HepG2 (cell line): ENCODE data around the gene NACC2. TPM values are rescaled to one million over a fixed set of nuclear protein-coding genes. Genes with fewer than 3 reads are reported as not detected.

Source experiments
- ATAC-seq: fragments of 200-7000 bp; cut with Tn5 transposase; 3 replicates; pipeline ENCODE4 v1.9.1; 2020; ENCODE audit warnings: mild to moderate bottlenecking, moderate library complexity
- BruUV-seq: library from RNA; stranded (reverse); fragments of 400-500 nt; replicated peaks from 2 replicates; lab custom pipeline; 2021; lab: Mats Ljungman, UMichigan
- CTCF ChIA-PET: fragments of 300-600 bp; formaldehyde crosslinking; extraction: SDS; loops from one replicate; lab custom pipeline; 2021; ENCODE audit warnings: low total read pairs, inconsistent platforms, low intra/inter-chr PET ratio; lab: Yijun Ruan, JAX
- POLR2A ChIA-PET: fragments of 350-600 bp; sonication (Branson Sonifier 250); formaldehyde crosslinking; loops from one replicate; lab custom pipeline; 2020; ENCODE audit warnings: antibody characterized with exemption, inconsistent platforms; lab: Yijun Ruan, JAX
- DNase-seq: peaks from one replicate; pipeline ENCODE4 v3.0.0-alpha.2; 2015; ENCODE audit warnings: low spot score
- FAIRE-seq: peaks from 3 replicates; lab custom pipeline; 2011; peaks lifted over from hg19 to GRCh38; lab: Jason Lieb, UNC
- H2AFZ ChIP-seq: one replicate; pipeline ENCODE4 v1.6.1; 2011; ENCODE audit warnings: low read length, inconsistent platforms
- H3K27ac ChIP-seq: fragments of 300-600 bp; 3 replicates; pipeline ENCODE4 v1.8.0; 2011; ENCODE audit warnings: mixed run types, mild to moderate bottlenecking, mixed read lengths, low read length, inconsistent platforms; ENCODE audit not compliant: insufficient read depth; ENCODE audit errors: extremely low read length
- H3K27me3 ChIP-seq, 2 experiments: fragments of 200-600 bp in 1 of 2; 2 replicates in 1 of 2; 3 replicates in 1 of 2; pipeline versions ENCODE4 v1.6.0 to v1.8.0; 2011; ENCODE audit warnings: low read length in 2 of 2, mild to moderate bottlenecking in 2 of 2, moderate library complexity in 2 of 2, inconsistent platforms in 1 of 2; ENCODE audit not compliant: insufficient read depth in 2 of 2, control insufficient read depth in 1 of 2
- H3K36me3 ChIP-seq, 2 experiments: fragments of 200-600 bp in 1 of 2; replicated peaks in 1 of 2; 2 replicates in 1 of 2; 3 replicates in 1 of 2; pipeline versions ENCODE4 v1.5.1 to v1.8.0; 2011; ENCODE audit warnings: low read length in 2 of 2, inconsistent platforms in 1 of 2; ENCODE audit not compliant: insufficient read depth in 2 of 2, control insufficient read depth in 1 of 2
- H3K4me1 ChIP-seq: 2 replicates; pipeline ENCODE4 v1.5.1; 2012; ENCODE audit warnings: low read length, inconsistent platforms; ENCODE audit not compliant: insufficient read depth
- H3K4me2 ChIP-seq: 2 replicates; pipeline ENCODE4 v1.6.0; 2011; ENCODE audit warnings: low read depth, low read length, inconsistent platforms
- H3K4me3 ChIP-seq, 3 experiments: fragments of 200-600 bp in 1 of 3; sonication (generic), shearing (Covaris generic) in 1 of 3; replicated peaks in 1 of 3; 2 replicates each; pipeline ENCODE4 v1.5.1; 2011 to 2016; ENCODE audit warnings: low read length in 3 of 3, inconsistent platforms in 2 of 3, low read depth in 2 of 3, mild to moderate bottlenecking in 2 of 3, control low read depth in 1 of 3, mixed read lengths in 1 of 3; ENCODE audit not compliant: insufficient read depth in 1 of 3
- H3K79me2 ChIP-seq: one replicate; pipeline ENCODE4 v1.6.1; 2011; ENCODE audit warnings: low read length, inconsistent platforms; ENCODE audit not compliant: insufficient read depth
- H3K9ac ChIP-seq: 2 replicates; pipeline ENCODE4 v1.6.0; 2011; ENCODE audit warnings: mild to moderate bottlenecking, low read depth, low read length, inconsistent platforms; ENCODE audit not compliant: insufficient read depth
- H3K9me3 ChIP-seq: 2 replicates; pipeline ENCODE4 v1.5.1; 2012; ENCODE audit warnings: mild to moderate bottlenecking, low read length
- H4K20me1 ChIP-seq: 2 replicates; pipeline ENCODE4 v1.6.0; 2011; ENCODE audit warnings: inconsistent platforms, mild to moderate bottlenecking, low read length, moderate library complexity; ENCODE audit not compliant: insufficient read depth
- FOXC1 ChIP-seq: sonication (generic); formaldehyde crosslinking; IDR thresholded peaks from 2 replicates; pipeline ENCODE4 v1.8.0; 2022; ENCODE audit warnings: mild to moderate bottlenecking, missing genetic modification reagents, borderline replicate concordance
- FOXP1 ChIP-seq, 2 experiments: fragments of 450-650 bp in 1 of 2; IDR thresholded peaks; 2 replicates each; pipeline ENCODE4 v1.6.1; 2017 to 2018; ENCODE audit warnings: antibody characterized with exemption in 1 of 2
- PAWR ChIP-seq: sonication (generic); formaldehyde crosslinking; IDR thresholded peaks from 2 replicates; pipeline ENCODE4 v1.4.0; 2020; ENCODE audit warnings: missing genetic modification reagents, mild to moderate bottlenecking, borderline replicate concordance
- PBX2 ChIP-seq: IDR thresholded peaks from 2 replicates; pipeline ENCODE4 v1.6.1; 2016; ENCODE audit warnings: control low read depth
- RAD51 ChIP-seq: fragments of 450-650 bp; IDR thresholded peaks from 2 replicates; pipeline ENCODE4 v1.6.1; 2016; ENCODE audit warnings: borderline replicate concordance
- SALL1 ChIP-seq: sonication (generic); formaldehyde crosslinking; IDR thresholded peaks from 2 replicates; pipeline ENCODE4 v1.8.0; 2022; ENCODE audit warnings: mild to moderate bottlenecking, missing genetic modification reagents
- THYN1 ChIP-seq: sonication (generic); formaldehyde crosslinking; IDR thresholded peaks from 2 replicates; pipeline ENCODE4 v1.8.1; 2023; ENCODE audit warnings: low read depth, mild to moderate bottlenecking, moderate library complexity, missing genetic modification reagents, borderline replicate concordance
- ZNF235 ChIP-seq: sonication (generic); formaldehyde crosslinking; IDR thresholded peaks from 2 replicates; pipeline ENCODE4 v1.8.1; 2023; ENCODE audit warnings: mild to moderate bottlenecking, missing genetic modification reagents, borderline replicate concordance
- ZNF431 ChIP-seq: sonication (generic); formaldehyde crosslinking; IDR thresholded peaks from 2 replicates; pipeline ENCODE4 v1.9.0; 2022; ENCODE audit warnings: missing genetic modification reagents, low read depth, mild to moderate bottlenecking, borderline replicate concordance
- ZNF512B ChIP-seq: sonication (generic); formaldehyde crosslinking; IDR thresholded peaks from 2 replicates; pipeline ENCODE4 v1.5.1; 2020; ENCODE audit warnings: missing genetic modification reagents, mild to moderate bottlenecking, borderline replicate concordance
- ZNF704 ChIP-seq: sonication (generic); formaldehyde crosslinking; IDR thresholded peaks from 2 replicates; pipeline ENCODE4 v1.8.1; 2023; ENCODE audit warnings: mild to moderate bottlenecking, inconsistent platforms, moderate library complexity, missing genetic modification reagents, borderline replicate concordance
- WGBS: methylation state at CpG from one replicate; pipeline ENCODE4 v1.1.6; 2017; ENCODE audit warnings: low lambda C conversion rate; 5-methylcytosine and 5-hydroxymethylcytosine counted together
- in situ Hi-C: cut with HindIII; loops from 2 replicates; pipeline ENCODE4 v1.10.0; 2017; ENCODE audit warnings: low pct_unique_long_range_greater_than_20kb; ENCODE audit not compliant: extremely low pct_ligation_motif_present
- intact Hi-C: fragments of 100-400 bp; cut with micrococcal nuclease; formaldehyde crosslinking; loops from one replicate; pipeline ENCODE4 v1.10.0; 2022; ENCODE audit not compliant: unreplicated experiment
- polyA plus RNA-seq, 8 experiments: library from polyadenylated mRNA; depleted of rRNA in 3 of 8; stranded (reverse) in 7 of 8; unstranded in 1 of 8; fragments of >200 nt; fragmentation: Illumina TruSeq in 4 of 8; extraction: Trizol in 4 of 8; gene quantifications; 2 replicates each; pipeline versions ENCODE4 v1.2.1 to v1.2.3, GENCODE V29; 2011 to 2016; ENCODE audit warnings: low read depth in 4 of 8, missing spikeins in 1 of 8, mixed read lengths in 1 of 8; ENCODE audit not compliant: insufficient read depth in 1 of 8
- total RNA-seq, 5 experiments: library from RNA; depleted of rRNA; stranded (reverse); fragments of >200 nt; fragmentation: Illumina TruSeq; extraction: Trizol; gene quantifications; 2 replicates each; pipeline ENCODE4 v1.2.3, GENCODE V29; 2016; ENCODE audit warnings: low read depth in 1 of 5
- TF ChIP-seq, protein P1 (sequence below): sonication (generic); formaldehyde crosslinking; IDR thresholded peaks from 2 replicates; pipeline ENCODE4 v1.4.0; 2020; ENCODE audit warnings: missing genetic modification reagents, borderline replicate concordance
- TF ChIP-seq, protein P2 (sequence below): sonication (generic); formaldehyde crosslinking; IDR thresholded peaks from 2 replicates; pipeline ENCODE4 v1.5.1; 2020; ENCODE audit warnings: missing genetic modification reagents, mild to moderate bottlenecking, borderline replicate concordance
- TF ChIP-seq, protein P3 (sequence below): sonication (generic); formaldehyde crosslinking; IDR thresholded peaks from 2 replicates; pipeline ENCODE4 v1.4.0; 2020; ENCODE audit warnings: mild to moderate bottlenecking, low read depth, missing genetic modification reagents

Gene NACC2
- total and polyA plus RNA-seq, 2 of the 13 experiments (the other 11 are each of a cell fraction or from before 2014, with no cell fraction given): 5.9 to 12.3 TPM

GRCh38 chr9:136104488-136104800 is 9.4 kb upstream of the NACC2 start:
- H4K20me1 ChIP-seq: no peaks in the 10 kb centered on the region
- intact Hi-C loops: no loop called here
- no TSS peak for BruUV-seq
- ChIA-PET POLR2A (no interaction called here), CTCF (no interaction called here)
- H3K79me2 ChIP-seq: no peaks in the 10 kb centered on the region
- no peak overlapping the region for H3K4me2 ChIP-seq
- FAIRE-seq (no peak), DNase-seq (no peak), ATAC-seq (no peak)
- no peak overlapping the region for H3K27ac ChIP-seq
- no peaks in the 10 kb centered on the region for H3K36me3 ChIP-seq
- H3K9me3 ChIP-seq: no peaks in the 10 kb centered on the region
- no peak for TF ChIP-seq SALL1 (CRISPR knock-in tag)
- TF ChIP-seq RAD51: no peak
- TF ChIP-seq FOXC1 (CRISPR knock-in tag): no peak
- no peak for TF ChIP-seq ZNF235
- TF ChIP-seq ZNF512B (CRISPR knock-in tag): no peak
- TF ChIP-seq FOXP1 (IDR thresholded peaks at IDR 0.05): no peak
- TF ChIP-seq FOXP1 (CRISPR knock-in tag; IDR thresholded peaks at IDR 0.05): no peak
- TF ChIP-seq, protein P1, sequence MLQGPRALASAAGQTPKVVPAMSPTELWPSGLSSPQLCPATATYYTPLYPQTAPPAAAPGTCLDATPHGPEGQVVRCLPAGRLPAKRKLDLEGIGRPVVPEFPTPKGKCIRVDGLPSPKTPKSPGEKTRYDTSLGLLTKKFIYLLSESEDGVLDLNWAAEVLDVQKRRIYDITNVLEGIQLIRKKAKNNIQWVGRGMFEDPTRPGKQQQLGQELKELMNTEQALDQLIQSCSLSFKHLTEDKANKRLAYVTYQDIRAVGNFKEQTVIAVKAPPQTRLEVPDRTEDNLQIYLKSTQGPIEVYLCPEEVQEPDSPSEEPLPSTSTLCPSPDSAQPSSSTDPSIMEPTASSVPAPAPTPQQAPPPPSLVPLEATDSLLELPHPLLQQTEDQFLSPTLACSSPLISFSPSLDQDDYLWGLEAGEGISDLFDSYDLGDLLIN: no peak
- TF ChIP-seq, protein P2, sequence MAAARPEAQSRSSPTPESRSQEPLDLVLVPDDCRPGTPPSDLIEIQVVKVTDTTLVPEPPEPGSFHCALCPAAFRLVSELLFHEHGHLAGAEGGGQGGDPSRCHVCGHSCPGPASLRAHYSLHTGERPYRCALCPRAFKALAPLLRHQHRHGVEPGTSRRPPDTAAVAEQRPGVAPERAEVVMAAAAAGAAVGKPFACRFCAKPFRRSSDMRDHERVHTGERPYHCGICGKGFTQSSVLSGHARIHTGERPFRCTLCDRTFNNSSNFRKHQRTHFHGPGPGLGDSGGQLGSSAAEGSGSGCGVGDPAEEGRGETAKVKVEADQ (CRISPR knock-in tag): no peak
- no peak for TF ChIP-seq PBX2 (CRISPR knock-in tag)
- TF ChIP-seq THYN1: no peak
- TF ChIP-seq ZNF431 (CRISPR knock-in tag): no peak
- TF ChIP-seq, protein P3, sequence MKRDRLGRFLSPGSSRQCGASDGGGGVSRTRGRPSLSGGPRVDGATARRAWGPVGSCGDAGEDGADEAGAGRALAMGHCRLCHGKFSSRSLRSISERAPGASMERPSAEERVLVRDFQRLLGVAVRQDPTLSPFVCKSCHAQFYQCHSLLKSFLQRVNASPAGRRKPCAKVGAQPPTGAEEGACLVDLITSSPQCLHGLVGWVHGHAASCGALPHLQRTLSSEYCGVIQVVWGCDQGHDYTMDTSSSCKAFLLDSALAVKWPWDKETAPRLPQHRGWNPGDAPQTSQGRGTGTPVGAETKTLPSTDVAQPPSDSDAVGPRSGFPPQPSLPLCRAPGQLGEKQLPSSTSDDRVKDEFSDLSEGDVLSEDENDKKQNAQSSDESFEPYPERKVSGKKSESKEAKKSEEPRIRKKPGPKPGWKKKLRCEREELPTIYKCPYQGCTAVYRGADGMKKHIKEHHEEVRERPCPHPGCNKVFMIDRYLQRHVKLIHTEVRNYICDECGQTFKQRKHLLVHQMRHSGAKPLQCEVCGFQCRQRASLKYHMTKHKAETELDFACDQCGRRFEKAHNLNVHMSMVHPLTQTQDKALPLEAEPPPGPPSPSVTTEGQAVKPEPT (CRISPR knock-in tag): no peak
- no peak for TF ChIP-seq ZNF704 (CRISPR knock-in tag)
- TF ChIP-seq PAWR (CRISPR knock-in tag): no peak
- peaks cover 66% of the 10 kb centered on the region for H3K4me1 ChIP-seq
- H2AFZ ChIP-seq: no peak overlapping the region
- H3K9ac ChIP-seq: no peak overlapping the region
- H3K27me3 ChIP-seq: peaks cover 11 to 50% of the 10 kb centered on the region in 2 experiments; a peak in 4 of 5 replicates
- H3K4me3 ChIP-seq: no peak overlapping the region
- 20% methylated on average over 1 of the region's 1 CpG for WGBS
- in situ Hi-C loops: loop anchor here (10.0 kb wide), 1 partner anchor 140 kb away; the partner anchor contains the start of gene UBAC1
